ENCODE data around the gene PRUNE2. TPM values are rescaled to one million over a fixed set of nuclear protein-coding genes. Genes with fewer than 3 reads are reported as not detected.

Gene PRUNE2
- total RNA-seq, 1 donor, result 14.7 TPM

GRCh38 chr9:76699971-76700370, 205.9 kb downstream of the PRUNE2 start:
- DNase-seq (ENCODE audit: low read depth), result peak; percentile 91
- TF ChIP-seq CTCF (IDR thresholded peaks at IDR 0.05; ENCODE audit: insufficient read depth, low read length), result no peak
- H3K4me3 ChIP-seq (ENCODE audit: low read depth, low read length), result no peak overlapping the region

DNA sequence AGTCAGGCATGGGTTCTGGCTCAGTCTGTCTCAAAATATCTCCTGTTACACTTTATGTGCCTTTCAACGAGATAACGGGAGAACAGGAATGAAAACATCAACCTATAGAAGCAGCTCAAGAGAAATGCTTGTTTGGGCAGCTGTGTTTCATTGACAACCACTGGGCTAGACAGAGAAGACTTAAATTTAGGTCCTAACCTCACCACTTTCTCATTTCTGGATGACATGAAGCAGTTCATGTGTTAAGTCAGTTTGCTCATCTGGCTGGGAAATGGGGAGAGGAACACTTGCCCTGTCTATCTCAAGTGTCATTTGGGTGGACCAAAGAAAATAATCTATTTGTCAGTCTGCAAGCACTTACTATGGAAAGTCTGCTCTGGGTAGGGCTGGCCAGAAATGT, 208.4 kb downstream of the PRUNE2 start:
- H3K4me3 ChIP-seq (ENCODE audit: low read depth, low read length), result no peak overlapping the region
- DNase-seq (ENCODE audit: low read depth), result peak; percentile 45
- TF ChIP-seq CTCF (IDR thresholded peaks at IDR 0.05; ENCODE audit: insufficient read depth, low read length), result no peak

GRCh38 chr9:76697081-76697480, 208.8 kb downstream of the PRUNE2 start:
- no peak overlapping the region for H3K4me3 ChIP-seq (ENCODE audit: low read depth, low read length)
- no peak for DNase-seq (ENCODE audit: low read depth)
- no peak for TF ChIP-seq CTCF (IDR thresholded peaks at IDR 0.05; ENCODE audit: insufficient read depth, low read length)

DNA sequence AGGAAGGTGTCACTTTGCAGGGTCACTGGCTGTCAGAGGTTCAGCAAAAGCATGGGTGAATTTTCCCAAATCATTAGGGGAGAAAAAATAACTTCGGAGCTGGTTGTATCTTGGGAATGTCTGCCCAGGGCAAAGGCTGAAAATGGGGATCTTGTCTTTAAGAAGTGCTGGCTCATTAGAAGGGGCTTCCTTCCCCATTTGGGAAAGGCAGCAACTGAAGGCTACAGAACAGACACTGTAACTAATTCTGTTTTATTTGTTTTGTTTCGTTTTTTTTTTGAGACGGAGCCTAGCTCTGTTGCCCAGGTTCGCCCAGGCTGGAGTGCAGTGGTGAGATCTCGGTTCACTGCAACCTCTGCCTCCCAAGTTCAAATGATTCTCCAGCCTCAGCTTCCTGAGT, 212.0 kb downstream of the PRUNE2 start:
- DNase-seq (ENCODE audit: low read depth), result no peak
- no peak overlapping the region for H3K4me3 ChIP-seq (ENCODE audit: low read depth, low read length)
- no peak for TF ChIP-seq CTCF (IDR thresholded peaks at IDR 0.05; ENCODE audit: insufficient read depth, low read length)

DNA sequence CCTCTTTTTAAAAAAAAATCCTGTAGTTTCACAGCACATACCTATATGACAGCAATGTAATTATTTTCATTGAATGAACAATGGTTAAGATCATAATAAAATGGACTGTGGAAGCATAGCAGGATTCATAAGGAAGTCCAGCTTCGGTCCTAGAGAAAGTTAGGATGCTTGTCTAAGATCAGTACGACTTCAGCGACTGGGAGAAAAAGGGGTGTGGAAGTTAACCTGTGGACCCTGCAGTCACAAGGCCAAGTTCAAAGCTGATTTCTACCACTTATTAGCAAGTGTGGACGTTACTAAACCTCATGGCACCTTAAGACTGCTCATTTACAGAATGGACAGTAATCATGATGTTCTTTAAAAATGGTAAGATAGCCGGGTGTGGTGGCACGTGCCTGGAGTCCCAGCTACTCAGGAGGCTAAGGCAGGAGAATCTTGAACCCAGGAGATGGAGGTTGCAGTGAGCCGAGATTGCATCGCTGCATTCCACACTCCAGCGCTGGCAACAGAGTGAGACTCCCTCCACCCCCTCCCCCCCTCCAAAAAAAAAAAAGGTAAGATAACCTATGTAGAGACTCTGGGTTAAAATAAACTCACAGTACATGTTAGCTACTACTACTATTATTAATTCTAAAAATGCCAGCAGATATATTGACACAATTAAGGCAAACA, 213.3 kb downstream of the PRUNE2 start:
- no peak for DNase-seq (ENCODE audit: low read depth)
- no peak overlapping the region for H3K4me3 ChIP-seq (ENCODE audit: low read depth, low read length)
- no peak for TF ChIP-seq CTCF (IDR thresholded peaks at IDR 0.05; ENCODE audit: insufficient read depth, low read length)

DNA sequence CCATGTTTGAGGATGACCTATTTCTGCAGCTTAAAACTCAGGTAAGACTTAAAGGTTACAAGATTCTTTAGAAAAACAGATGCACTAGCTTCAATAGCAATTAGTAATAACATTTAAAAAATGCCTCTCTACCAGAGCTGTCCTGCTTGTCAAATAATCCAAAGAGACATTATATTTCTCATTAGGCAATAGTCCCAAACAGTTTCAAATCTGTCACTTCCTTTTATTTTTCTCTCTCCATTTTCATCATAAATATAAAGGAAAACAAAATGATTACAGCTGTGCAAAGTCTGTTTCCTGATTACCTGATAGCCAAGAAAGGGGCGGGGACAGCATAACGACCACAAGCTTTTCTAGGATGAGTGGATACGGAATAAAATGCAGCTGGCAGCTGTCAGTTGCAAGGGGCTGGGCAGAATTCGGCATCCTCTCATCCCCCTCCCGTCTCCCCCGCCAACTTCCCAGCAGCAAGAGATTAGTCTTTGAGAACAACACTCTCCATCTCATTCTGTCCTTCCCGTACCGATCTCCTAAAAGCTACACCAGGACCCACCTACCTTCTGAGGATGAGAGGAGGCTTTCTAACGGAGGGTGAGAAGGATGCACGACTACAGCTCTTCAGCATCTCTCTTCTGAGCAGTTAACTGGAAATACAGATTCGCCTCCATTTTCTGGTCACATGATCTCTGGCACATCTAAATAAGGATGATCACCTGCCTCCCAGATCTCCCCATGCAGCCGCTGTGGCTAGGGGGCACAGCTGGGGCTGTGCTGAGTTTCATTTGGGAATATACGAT, 214.2 kb downstream of the PRUNE2 start:
- DNase-seq (ENCODE audit: low read depth), result no peak
- H3K4me3 ChIP-seq (ENCODE audit: low read depth, low read length), result peak overlapping the region; percentile 60

More for the DNA sequence above, 214.2 kb downstream of the PRUNE2 start:
- no peak for TF ChIP-seq CTCF (IDR thresholded peaks at IDR 0.05; ENCODE audit: insufficient read depth, low read length)

All from fibroblast of the aortic adventitia (primary cell).